GM10266 (cell line): ENCODE data around the gene GDPD1.
"Not testable (repeated sequence)": the region's sequence is repeated elsewhere in the genome, so short reads cannot be mapped to it uniquely, and the experiment has no call there.

Experiments
- DNase-seq: peaks from one replicate; pipeline ENCODE4 v3.0.0; 2012; ENCODE audit errors: extremely low spot score
- TF ChIP-seq, protein P1 (sequence below): IDR thresholded peaks from 2 replicates; pipeline ENCODE4 v1.5.1; 2012; ENCODE audit warnings: mild to moderate bottlenecking, low read depth; ENCODE audit not compliant: control insufficient read depth, insufficient read depth; ENCODE audit errors: missing control alignments

The GDPD1 gene

DNA sequence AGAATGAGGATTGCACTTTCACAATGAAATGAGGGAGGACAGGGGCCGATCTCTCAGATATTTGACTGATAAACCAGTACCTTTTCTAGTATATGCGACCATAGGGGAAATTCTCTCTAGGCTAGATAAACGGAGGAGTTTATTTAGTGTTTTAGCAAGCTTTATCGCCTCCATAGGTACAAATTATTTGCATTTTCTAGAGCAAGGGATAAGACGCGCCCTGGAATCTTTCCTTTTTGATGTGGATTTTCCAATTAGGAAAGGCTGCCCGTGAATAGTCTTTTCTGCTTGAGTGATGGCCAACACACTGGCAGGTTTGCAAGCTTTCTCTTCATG lies 351 bp upstream of the GDPD1 start:
- no peak for DNase-seq
- TF ChIP-seq, protein P1, sequence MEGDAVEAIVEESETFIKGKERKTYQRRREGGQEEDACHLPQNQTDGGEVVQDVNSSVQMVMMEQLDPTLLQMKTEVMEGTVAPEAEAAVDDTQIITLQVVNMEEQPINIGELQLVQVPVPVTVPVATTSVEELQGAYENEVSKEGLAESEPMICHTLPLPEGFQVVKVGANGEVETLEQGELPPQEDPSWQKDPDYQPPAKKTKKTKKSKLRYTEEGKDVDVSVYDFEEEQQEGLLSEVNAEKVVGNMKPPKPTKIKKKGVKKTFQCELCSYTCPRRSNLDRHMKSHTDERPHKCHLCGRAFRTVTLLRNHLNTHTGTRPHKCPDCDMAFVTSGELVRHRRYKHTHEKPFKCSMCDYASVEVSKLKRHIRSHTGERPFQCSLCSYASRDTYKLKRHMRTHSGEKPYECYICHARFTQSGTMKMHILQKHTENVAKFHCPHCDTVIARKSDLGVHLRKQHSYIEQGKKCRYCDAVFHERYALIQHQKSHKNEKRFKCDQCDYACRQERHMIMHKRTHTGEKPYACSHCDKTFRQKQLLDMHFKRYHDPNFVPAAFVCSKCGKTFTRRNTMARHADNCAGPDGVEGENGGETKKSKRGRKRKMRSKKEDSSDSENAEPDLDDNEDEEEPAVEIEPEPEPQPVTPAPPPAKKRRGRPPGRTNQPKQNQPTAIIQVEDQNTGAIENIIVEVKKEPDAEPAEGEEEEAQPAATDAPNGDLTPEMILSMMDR: no peak

DNA sequence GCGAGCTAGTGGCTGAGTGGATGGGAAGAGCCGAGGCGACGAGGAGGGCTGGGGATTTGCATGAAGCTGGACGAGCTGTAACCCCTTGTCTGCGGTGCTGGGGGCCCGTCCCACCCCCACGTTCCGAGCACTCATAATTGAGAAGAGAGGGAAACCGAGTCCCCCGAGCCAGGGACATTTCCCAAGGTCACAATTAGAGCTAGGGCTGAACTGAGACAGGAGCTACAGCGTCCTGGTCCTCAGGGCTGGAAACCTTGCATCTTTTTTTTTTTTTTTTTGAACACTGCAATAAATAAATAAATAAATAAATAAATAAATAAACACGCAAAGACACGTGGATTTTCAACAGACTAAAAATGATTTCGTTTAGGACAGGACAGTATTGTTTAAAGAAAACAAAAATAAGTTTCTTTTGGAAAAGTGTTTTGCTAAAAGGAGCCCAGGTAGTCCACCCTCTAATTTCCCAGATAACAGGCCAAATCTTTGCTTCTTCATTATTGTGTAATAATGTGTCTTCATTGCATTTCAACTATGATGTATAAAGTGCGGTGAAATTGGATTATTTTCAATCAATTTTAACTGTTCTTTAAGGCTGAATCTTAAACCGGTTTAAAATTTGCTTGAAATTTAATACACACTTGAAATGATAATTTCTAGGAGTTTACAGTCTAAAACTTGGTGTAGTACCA lies 992 bp downstream of the GDPD1 start:
- DNase-seq: no peak
- TF ChIP-seq, protein P1: no peak

DNA sequence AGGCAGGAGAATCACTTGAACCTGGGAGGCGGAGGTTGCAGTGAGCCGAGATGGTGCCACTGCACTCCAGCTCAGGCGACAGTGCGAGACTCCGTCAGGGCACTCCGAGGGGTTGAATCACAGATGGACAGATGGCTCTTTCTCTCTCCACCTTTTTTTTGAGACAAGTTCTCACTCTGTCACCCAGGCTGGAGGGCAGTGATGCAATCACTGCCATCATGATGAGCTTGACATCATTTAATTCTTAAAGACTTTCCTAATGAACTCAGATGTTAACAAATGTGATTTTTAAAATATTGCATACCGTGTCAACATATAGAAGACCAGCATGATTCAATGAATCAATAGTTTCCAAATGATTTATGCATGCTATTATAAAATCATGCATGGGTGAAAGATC lies 3.5 kb downstream of the GDPD1 start:
- TF ChIP-seq, protein P1: no peak

DNA sequence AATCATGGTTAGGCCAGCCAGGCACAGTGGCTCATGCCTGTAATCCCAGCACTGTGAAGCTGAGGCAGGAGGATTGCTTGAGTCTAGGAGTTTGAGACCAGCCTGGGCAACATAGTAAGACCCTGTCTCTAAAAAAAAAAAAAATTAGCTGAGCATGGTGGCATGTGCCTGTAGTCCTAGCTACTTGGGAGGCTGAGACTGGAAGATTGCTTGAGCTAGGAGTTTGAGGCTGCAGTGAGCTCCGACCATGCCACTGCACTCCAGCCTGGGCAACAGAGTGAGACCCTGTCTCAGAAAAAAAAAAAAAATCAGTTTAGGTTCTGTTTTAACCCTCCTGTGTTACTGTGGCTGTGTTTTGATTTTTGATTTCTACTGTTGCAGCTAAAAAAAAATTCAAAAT lies 8.3 kb downstream of the GDPD1 start:
- not testable (repeated sequence) for DNase-seq

More for the DNA sequence above, 3.5 kb downstream of the GDPD1 start:
- DNase-seq: no peak

DNA sequence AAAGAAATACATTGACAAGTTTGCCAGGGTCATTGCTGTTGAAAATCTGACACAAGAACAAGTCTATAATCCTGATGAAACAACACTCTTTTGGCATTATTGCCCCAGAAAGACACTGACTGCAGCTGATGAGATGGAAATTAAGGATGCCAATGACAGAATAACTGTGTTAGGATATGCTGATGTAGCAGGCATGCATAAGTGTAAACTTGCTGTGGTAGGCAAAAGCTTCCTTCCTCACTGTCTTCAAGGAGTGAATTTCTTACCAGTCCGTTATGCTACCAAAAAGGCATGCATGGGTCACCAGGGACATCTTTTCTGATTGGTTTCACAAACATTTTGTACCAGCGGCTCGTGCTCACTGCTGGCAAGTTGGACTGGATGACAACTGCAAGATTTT lies 10.5 kb downstream of the GDPD1 start:
- no peak for DNase-seq
- TF ChIP-seq, protein P1: no peak

DNA sequence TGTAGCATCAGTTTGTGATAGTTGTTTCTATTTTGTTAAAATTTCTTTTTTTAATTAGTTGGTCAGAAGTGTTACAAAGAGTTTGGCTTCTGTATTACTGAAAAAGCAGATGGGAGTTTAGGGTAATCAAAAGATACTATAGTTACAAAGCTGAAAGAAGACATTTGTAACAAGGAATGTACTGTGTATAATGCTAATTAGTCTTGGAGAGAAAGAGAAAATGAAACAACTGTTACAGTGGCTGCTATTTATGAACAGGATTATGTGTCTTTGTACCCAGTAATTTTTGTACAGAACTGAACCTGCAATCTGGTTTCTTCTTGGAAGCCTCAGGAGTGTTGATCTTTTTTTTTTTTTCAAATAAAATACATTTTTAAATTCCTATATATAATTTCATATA lies 14.3 kb downstream of the GDPD1 start:
- TF ChIP-seq, protein P1: no peak
- DNase-seq: no peak

DNA sequence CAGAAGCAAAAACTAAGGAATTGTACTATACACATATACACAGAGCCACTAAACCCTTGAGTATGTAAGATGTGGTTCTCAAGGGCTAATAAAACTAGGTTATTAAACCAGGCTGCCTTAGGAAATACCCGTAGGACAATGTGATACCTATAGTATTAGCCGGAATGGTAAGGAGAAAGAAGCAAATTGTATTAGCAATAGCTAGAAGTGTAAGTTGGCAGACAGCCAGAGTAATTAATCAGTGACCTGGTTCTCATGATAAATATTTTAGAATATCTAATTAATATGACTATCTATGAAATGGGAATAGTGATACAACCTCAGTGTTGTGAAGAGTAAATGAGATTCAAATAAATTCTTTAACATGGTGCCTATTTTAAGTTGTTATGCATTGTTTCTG lies 18.6 kb downstream of the GDPD1 start:
- DNase-seq: no peak
- TF ChIP-seq, protein P1: no peak

DNA sequence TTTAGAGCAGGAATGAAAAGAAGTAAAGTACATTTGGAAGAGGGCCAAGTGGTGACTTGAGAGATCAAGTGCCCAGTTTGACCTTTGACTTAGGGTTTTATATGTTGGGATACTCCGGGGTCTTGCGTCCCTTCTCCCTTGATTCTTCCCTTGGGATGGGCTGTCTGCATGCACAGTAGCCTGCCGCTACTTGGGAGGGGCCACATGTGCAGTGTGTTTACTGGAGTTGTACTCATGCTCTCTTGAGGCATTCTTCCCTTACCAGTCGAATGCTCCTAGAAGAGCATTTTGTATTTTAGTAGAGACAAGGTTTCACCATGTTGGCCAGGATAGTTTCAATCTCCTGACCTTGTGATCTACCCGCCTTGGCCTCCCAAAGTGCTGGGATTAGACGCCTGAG lies 23.8 kb downstream of the GDPD1 start:
- DNase-seq: no peak
- TF ChIP-seq, protein P1: no peak
